ENCODE results near the gene CCDC180.

The CCDC180 gene

DNA sequence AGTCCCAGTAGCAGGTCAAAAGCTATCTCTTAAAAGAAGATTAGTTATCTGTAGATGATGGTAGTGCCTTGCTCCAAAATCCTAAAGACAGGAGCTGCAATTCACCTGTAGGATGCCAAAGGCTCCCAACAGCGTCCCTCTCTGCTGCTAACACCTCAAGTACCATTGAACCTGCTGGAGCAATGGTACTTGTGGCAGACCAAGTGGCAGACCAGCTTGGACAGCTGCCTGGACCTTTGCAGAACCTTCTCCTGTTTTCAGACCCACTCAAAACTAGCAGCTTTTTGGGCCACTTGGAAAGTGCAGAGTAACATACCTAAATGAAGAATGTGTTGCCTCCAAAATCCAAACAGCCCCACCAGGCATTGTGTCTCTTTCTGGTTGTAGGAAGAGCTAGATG lies 6.9 kb upstream of the CCDC180 start:
- no peak overlapping the region for H3K4me3 ChIP-seq (replicated peaks; ENCODE audit: low read depth, low read length)
- TF ChIP-seq, protein P1, sequence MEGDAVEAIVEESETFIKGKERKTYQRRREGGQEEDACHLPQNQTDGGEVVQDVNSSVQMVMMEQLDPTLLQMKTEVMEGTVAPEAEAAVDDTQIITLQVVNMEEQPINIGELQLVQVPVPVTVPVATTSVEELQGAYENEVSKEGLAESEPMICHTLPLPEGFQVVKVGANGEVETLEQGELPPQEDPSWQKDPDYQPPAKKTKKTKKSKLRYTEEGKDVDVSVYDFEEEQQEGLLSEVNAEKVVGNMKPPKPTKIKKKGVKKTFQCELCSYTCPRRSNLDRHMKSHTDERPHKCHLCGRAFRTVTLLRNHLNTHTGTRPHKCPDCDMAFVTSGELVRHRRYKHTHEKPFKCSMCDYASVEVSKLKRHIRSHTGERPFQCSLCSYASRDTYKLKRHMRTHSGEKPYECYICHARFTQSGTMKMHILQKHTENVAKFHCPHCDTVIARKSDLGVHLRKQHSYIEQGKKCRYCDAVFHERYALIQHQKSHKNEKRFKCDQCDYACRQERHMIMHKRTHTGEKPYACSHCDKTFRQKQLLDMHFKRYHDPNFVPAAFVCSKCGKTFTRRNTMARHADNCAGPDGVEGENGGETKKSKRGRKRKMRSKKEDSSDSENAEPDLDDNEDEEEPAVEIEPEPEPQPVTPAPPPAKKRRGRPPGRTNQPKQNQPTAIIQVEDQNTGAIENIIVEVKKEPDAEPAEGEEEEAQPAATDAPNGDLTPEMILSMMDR (IDR thresholded peaks at IDR 0.05; ENCODE audit: low read length, missing control alignments) = no peak
- no peak for DNase-seq (ENCODE audit: low read depth)

DNA sequence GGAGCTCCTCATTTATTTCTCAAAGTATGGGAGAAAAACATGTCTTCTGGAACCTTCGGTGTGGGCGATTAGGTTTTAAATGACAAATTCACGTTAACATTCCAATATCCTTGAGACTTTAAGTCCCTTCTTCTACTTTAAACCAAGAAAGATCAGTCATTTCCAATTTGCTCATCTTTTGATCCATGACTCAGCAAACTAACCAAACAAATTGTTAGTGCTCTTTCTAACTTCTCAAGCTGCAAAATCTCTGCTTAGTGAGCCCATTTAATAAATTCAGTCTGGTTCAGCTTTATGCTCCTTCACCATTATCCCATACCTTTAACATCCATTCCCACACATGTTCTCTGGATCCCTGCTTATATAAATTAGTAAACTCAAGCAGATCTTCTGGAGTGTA lies 5.5 kb upstream of the CCDC180 start:
- TF ChIP-seq, protein P1 (IDR thresholded peaks at IDR 0.05; ENCODE audit: low read length, missing control alignments) = no peak
- DNase-seq (ENCODE audit: low read depth) = no peak
- H3K4me3 ChIP-seq (replicated peaks; ENCODE audit: low read depth, low read length) = no peak overlapping the region

DNA sequence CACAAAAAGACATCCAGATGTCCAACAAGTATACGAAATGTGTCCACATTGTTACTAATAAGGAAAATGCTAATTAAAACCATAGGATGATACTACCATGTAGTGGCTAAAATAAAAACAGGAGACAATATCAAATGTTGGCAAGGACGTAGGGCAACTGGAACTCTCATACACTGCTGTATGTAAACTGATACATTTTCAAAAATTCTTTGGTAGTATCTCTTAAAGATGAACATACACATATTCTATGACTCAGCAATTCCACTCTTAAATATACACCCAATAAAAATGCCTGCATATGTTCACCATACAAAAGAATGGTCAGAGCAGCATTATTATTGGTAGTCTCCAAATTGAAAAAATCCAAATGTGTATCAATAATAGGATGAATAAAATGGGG lies 2.9 kb upstream of the CCDC180 start:
- TF ChIP-seq, protein P1 (IDR thresholded peaks at IDR 0.05; ENCODE audit: low read length, missing control alignments) = no peak
- no peak for DNase-seq (ENCODE audit: low read depth)
- H3K4me3 ChIP-seq (replicated peaks; ENCODE audit: low read depth, low read length) = no peak overlapping the region

DNA sequence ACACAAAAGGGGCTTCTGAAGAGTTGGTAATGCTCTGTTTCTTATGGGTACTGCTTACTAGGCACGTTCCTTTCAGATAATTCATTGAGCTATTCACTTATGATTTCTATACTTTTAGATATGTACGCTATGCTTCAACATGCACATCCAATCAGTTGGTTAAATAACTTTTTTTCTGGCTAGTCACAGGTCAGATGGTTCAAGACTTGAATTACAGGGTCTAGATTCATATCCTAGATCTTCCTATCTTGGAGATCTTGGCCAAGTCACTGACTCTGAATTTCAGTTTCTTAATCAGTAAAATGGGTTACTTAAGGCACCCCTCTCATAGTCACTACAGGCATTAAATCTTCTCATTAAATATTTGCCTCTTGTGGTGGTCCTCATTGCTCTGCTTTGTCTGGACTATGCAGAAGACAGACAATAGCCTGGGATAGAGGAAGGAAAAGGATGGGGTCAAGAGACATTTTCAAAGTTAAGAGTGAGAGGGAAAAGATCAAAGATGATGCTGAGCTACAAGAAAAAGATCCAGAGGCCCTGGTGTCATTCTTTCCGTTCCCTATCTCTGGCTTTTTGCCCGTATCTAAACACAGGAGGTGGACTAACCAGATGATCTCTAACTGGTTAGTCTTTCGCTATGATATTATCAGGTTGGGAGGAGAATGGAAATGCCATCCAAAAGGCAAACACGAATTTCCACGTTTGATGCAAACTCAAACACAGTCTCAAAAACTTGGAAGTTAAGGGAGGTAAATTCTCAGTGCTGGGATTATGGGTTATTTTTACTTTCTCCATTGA lies 1.8 kb upstream of the CCDC180 start:
- no peak overlapping the region for H3K4me3 ChIP-seq (replicated peaks; ENCODE audit: low read depth, low read length)
- no peak for DNase-seq (ENCODE audit: low read depth)
- TF ChIP-seq, protein P1 (IDR thresholded peaks at IDR 0.05; ENCODE audit: low read length, missing control alignments) = no peak

DNA sequence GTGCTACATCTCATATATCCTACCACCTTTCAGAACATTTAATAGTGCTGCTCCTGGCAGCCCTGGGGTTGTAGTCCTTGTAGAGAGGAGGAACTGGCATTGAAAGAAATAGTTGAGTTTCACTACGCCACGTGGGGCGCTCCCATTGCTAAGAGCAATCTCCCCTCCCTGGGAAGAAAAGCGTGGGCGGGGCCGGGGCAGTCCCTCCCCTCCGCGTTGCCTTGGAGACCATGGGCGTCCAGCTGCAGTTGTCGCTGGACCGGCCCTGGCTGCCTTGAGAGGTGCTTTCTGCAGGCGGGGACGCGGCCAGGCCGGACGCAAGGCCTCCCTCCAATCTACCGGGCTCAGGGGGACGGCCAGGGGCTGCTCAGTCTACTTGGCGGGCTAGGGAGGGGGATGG lies 368 bp upstream of the CCDC180 start:
- TF ChIP-seq, protein P1 (IDR thresholded peaks at IDR 0.05; ENCODE audit: low read length, missing control alignments) = no peak
- H3K4me3 ChIP-seq (replicated peaks; ENCODE audit: low read depth, low read length) = peak overlapping the region; percentile 17
- DNase-seq (ENCODE audit: low read depth) = peak; percentile 63

DNA sequence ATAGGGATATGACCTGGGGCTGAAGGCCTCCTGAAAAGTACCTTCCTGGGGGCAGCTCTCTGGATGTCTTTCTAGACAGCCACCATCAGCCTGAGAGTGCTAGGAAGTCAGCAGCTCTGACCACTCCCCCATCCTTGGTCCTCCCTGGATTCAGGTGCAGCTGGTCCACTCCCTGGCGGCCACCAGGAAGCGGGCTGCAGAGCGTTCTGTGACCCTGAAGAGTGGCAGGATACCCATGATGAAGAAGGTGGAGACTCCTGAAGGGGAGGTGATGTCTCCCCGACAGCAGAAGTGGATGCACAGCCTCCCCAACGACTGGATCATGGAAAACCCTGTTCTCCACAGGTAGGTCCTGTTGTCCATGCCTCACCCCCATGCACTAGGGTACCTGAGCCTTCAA lies 1.8 kb downstream of the CCDC180 start:
- TF ChIP-seq, protein P1 (IDR thresholded peaks at IDR 0.05; ENCODE audit: low read length, missing control alignments) = no peak
- no peak overlapping the region for H3K4me3 ChIP-seq (replicated peaks; ENCODE audit: low read depth, low read length)

DNA sequence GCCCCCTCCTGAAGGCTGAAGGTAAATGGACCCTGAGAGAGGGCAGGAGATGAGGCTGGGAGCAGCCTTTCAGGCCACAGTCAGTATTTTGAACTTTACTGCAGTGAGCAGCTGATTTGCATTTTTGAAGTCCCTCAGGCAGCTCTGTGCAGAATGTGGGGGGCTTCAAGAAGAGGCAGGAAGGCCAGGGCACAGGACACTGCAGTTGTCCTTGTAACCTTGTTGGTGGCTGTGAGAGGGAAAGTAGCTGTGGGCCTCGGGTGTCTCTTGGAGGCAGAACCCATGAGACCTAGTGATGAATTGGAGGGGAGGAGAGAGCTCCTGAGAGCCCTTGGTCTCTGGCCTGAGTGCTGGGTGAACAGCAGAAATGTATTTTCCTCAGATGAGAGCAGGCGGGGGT lies 2.6 kb downstream of the CCDC180 start:
- H3K4me3 ChIP-seq (replicated peaks; ENCODE audit: low read depth, low read length) = no peak overlapping the region
- no peak for DNase-seq (ENCODE audit: low read depth)
- TF ChIP-seq, protein P1 (IDR thresholded peaks at IDR 0.05; ENCODE audit: low read length, missing control alignments) = no peak

More for the DNA sequence above, 1.8 kb downstream of the CCDC180 start:
- DNase-seq (ENCODE audit: low read depth) = no peak
